NCI-H1105 treated with DMSO at 0.1 percent for 48 hours (cell line): Measurements from ENCODE around the gene TSPAN5.

Experiments
- DNase-seq: peaks from one replicate; lab custom pipeline; 2025; lab: John Stamatoyannopoulos, UW

Gene TSPAN5

DNA sequence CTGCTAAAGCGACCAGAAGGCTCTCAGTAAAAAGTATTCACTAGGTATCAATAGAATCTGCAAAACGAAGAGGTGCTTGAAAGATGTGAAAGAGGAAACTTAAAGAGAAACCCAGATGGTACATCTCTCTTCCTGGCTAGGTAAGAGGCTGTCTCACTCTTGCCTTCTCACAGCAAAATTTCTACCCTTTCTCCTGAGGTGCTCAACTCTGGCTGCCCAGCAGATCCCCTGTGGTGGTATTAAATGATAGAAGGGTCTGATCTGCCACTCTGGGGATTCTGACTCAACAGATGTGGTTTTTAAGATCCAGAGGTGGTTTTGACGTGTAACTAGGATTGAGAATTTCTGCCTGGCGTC lies 14.9 kb upstream of the TSPAN5 start:
- no peak for DNase-seq

DNA sequence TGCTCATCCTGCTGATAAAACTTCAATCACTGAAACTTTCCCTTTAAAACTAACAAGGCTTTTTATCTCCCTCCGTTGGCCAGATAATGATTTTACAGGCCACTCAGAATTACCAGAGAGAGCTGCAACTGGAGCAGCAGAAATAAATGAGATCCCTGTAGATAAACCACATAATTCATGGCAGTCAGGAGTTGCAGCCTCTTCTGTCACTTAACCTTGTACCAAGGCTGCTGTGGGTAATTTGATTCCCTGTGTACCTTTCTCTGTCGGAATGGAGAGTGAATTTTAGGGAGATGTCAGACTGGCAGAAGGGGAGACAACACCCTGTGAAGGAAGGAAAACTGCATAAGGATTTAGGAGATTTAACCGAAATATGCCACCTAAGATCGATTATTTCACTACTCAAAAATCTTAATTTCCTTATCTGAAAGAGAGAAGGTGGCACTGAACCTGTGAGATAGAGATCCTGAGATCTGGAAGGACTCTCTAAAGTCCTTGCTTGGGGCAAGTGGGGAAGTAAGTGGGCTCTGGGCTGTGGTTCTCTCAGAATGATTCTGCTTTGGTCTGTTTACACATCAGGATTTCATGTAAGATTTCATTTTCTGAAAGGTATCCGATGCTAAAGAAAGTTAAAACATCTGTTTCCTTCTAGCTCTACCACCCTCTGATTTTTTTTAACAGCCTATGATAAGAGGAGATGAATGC lies 14.3 kb upstream of the TSPAN5 start:
- no peak for DNase-seq

DNA sequence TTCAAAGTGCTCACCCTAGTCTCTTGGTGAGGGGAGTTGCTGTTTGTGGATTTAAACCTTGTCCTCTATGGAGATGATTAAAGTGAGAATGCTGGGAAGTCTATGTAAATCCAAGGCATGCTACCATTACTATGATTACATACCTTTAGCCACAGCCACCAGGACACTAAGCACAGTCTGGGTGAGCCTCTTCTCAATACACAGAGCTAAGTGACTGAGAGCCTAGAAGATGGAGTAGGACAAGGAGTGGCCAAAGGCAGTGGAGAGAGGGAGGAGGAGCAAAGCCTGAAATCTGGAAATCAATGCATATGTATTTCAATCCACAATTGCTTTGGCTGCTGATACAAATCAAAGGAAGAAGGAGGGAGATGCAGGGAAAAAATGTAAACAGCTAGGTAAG lies 12.7 kb upstream of the TSPAN5 start:
- no peak for DNase-seq

DNA sequence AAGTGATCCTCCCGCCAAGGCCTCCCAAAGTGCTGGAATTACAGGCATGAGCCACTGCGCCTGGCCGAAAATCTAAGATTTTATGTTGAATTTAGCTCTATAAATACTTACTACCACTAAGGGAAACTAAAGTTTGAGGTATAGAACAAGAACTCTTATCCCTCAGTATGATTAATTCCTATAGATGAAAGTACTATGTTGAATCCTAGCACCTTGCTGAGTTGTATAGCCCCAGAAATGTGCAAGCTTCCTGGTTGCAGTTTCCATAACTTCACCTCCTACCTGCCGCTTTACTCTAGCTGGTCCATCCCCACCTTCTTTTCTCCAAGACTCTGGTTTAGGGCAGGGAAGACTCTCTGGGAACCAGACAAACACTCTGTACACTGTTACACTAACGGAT lies 11.8 kb upstream of the TSPAN5 start:
- no peak for DNase-seq

DNA sequence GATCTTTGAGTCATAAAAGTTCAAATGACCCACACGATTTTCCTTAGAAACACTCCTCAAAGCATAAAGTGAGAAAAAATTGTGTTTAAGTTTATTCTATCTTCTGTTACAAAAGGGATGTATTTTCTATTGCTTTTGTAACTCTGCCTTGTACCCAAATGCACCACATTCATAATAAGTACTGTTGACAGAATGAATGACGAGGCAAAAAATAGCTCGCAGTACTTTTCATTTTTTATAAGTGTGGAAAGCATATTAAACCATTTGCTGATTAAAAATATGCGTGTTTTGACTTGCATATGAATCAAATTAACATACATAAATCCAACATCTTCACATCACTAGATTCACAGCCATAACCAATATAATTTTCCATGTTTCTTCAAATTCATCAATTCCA lies 11.2 kb upstream of the TSPAN5 start:
- no peak for DNase-seq

DNA sequence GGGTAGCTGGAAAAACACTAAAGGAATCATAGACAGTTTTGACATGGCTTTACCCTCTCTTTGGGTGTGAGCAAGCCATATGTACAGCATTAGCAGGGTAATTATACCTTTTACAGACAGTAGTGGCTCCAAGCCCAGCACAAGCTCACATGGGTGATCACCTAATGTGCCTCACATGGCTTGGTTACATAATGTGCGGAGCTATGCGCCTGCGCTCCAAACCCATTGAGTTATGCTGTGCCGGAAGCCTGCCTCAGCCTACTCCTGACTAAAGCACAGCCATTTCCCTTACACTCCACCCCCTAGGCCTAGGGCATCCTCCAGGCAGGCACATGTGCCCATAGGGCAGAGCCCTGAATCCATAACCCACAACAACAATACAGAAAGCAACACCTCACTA lies 6.5 kb upstream of the TSPAN5 start:
- no peak for DNase-seq

DNA sequence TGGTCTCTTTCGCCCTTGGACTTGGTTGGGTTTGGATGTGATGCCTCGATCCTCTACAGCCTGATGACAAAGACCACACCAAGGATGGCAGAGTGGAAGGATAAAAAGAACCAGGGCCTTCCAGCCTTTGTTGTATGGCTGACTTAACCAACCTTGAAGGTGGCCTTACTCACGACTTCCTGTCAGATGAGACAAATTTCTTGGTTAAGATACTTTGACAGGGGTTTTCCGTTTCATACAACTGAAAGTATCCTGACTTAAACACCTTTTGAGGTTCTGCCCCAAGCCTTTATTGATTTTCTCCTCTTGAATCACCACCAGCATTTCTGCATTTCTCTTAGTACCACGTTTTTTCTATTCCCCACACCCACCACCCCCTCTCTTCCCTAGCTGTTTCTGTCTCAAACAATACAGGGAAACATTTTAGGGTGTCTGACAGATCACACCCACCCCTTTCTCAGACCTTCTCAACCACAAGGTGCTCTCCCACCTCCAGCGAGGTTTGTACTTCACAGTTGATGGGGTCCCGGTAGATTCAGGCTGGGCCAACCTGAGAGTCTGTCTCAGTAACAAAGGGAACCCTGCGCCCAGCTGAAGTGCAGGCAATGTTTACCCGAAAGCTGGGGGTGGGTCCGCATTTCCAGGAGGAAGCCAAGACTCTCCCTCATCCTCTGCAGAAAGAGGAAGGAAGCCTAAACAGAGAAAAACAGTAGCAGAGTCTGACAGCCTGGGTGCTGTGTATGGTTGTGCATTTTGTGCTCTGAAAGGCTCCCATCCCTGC lies 5.0 kb upstream of the TSPAN5 start:
- no peak for DNase-seq

DNA sequence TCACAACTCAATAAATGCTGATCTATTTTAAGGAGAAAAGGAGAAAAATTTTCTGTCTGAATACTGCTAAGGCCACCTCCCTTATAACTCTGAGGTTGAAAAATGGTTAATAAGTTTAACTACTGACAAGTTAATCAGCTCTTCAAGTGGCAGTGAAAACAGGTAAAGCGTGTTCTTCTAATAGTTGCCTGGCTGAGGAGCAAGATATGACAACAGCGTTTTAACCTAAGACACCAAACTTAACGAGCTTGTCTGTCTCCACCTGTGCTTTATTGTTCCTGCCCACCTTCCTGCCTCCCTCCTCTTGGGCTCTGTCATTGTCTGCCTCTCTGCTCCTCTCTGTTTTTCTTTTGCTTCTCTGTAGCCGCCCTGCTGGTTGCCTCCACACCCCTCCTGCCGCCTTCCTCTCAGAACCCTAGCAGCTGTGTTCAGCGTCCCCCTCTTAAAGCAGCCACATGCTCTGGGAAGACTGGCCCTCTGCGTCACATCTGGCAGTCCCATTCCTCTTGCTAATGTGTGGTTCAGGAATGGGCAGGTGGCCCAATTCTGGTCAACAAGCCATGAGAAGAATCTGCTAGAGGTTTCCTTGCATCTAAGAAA lies 4.3 kb upstream of the TSPAN5 start:
- peak; percentile 3 for DNase-seq

DNA sequence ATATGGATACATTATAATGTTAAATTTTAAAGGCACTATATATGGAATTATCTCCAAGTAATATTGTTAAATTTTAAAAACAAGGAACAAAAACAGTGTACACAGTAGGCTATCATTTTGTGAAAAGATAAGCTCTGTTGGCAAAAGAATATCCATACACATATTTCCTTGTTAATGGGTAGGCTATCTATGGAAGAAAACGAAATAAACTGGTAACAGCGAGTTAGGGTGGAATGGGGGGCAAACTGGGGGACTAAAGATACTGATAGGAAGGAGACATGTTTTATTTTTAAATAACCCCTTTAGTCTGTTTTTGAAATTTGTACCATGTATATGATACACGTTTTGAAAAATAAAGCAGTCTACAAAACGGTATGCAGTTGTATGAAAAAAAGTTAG lies 3.6 kb upstream of the TSPAN5 start:
- no peak for DNase-seq

DNA sequence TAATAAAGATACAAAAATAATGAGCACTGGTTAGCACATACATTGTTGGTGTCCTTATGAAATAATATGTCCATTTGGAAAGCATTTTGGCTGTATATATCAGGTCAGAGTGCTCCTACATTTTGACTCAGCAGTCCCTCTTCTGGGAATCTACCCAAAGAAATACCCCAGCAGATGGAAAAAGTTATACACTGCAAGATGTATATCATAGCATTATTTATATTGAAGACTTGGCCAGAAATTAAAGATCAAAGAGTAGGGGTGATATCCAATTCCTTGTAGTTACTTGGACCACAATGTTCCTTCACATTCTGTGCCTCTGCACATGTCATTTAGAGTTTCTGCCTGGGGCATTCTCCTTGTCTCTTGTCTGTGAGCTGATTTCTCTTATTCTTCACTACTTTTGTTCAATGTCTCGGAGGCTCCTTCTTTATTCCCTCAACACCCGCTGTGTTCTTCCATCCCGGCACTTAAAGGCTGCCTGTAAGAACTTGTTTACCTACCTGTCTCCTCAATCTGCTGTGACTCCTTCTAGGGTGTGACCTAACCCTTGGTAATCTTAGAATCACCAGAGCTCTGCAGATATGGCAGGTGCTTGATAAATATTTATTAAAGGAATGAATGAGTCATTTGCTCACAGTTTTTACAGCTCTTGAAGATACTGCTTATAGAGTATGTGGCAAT lies 3.1 kb upstream of the TSPAN5 start:
- DNase-seq = no peak

DNA sequence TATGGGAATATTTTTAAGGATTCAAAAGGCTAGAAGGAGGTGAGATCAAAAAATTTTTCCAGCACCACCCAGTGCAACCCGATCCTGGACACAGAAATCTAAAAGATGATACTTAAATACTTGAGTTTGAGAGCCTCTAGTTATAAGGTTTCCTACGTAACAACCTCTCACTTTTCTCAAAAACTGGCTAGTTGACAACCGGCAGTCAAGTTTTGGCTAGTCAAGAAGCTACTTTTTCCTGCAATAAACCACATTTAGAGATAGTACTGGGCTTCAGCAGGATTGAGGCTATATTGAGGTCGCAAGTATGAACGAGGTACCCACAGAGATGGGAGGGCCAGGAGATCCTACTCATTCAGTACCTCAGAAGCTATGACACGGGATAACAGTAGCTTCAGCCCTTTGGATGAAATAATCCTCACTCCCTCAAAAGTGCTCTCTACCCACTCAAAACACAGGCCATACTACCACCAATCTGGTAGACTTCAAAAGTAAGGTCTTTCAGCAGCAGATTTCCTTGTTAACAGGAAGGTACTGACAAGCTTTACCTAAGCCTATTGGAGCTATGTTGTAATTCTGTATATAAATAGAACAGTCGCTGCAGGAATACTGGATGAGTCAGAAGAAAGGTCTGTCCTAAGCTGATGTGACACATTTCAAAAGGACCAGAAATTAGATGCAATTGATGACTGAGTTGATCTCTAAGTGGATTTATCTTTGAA lies 1.5 kb upstream of the TSPAN5 start:
- DNase-seq = no peak

DNA sequence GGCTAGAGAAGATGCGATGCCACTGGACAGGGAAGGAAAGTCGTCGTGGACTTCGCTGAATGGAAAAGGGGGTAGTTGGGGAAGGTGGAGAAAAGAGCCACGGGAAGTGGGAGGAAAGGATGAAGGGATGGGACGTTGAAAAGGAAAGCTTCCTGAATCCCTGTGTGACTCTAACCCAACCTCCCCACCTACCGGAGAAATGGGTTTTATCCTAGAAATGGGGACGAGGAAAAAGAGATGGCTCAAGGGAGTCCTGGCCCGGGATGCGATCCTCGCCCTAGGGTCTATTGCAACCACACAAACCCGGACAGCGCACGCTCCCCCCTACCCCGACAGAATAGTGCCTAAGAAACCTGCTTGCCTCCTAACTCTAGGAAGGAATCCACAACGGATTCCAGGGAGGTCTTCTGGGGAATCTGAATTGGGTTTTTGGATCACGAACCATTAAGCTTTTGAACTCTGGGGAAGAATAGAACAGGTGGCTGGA lies 738 bp upstream of the TSPAN5 start:
- DNase-seq = no peak

DNA sequence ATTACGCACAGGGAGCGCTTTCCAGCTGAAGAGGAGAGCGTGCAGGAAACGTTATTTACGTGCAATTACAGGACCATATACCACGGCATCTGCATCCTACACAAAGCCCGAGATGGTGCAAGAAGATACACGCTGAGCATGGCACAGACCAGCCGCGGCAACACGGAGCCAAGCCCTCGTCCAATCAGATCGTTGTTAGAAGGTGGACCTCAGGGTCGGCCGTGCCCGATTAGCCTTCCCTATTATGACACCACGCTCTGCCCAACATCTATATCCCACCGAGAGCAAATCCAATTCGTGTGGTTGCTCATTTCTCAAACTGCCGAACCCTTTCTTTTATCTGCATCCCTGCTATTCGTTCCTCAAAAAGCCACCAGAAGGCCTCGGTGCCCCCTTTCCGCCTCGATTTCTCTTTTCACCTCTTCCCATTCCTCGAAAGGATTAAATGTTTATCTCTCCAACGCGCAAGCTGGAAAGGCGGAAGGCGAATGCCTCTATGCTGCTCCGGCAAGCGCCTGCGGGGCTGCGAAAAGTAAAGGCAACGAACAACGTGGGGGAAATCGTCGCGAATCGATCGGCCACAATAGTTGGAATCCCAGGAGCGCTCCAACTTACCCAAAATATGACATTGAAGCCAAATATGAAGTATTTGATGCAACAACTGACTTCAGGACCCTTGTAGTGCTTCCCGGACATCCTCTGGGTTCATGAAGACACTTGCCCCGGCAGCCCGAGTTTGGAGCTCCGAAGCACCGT lies 702 bp downstream of the TSPAN5 start:
- DNase-seq = peak; percentile 28

DNA sequence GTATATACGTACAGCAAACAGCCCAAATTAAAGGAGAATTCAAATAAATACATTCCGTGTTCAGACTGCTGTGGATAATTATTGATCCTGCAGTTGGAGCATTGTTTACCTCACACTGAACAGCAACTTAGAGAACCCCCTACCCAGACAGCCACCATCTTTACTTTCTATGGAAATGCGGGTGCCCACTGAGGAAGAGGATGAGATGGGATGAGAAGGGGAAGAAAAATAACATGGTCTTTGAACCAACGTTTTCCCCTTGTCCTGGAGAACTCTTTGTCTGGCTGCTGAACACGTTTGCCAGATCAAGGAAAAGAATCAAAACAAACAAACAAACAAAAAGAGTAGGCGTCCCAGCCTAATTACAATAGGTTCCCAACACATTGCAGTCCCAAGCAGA lies 1.5 kb downstream of the TSPAN5 start:
- DNase-seq = no peak

DNA sequence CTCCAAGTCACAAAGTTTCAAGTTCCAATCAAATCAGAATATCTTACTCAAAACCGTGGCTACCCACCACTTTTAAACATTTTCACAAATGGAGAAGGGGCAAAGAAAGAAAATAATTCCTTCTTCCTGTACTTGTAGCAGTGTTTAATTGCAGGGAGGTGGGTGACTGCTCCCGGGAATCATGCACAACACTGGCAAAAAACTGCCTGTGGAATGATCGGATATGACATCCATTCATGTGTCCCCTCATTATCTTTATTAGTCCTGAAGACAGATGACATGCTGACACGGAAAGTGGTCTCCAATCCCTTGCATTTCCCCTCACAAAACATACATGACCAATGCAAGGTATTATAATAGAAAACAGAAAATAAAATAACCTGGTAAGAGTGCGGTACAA lies 2.0 kb downstream of the TSPAN5 start:
- no peak for DNase-seq

DNA sequence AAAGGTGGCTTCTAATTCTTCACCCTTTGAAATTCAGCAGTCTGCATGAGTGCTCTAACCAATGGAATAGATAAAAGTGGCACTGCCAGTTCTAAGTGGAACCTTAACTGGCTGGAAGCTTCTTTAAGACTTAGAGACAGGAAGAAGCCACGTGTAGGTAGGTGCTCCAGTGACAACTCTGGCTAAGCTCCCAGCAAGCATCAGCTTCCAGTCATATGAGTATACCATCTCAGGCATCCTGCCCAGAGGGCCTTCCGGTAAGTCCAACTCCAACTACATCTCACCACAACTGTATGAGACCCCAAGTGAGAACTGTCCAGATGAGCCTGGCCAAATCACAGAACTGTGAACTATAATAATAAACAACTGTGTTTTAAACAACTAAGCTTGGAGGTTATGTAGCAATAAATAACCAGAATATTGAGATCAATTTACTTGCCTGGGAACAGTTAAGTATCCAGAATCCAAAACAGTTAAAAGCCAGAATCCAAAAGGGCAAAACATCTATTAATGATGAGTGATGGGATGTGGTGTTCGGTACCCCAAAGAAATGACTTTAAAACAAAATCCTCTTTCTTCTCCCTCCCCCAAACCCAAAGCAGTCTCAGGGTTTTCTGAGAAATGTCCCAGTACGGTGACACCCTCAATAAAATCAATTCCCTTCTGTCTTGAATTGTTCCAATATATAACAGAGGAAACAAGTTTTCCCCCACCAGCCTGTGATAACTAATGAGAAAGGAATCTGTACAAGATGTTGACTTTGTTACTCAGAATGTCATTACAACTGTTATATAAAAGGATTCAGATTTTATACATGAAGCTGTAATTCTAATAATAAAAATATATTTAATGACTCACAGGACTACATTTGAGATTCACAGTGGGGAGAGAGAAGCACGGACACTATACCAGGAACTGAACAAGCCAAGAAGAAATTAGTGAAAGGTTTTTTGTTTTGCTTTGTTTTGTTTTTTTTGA lies 4.2 kb downstream of the TSPAN5 start:
- no peak for DNase-seq

DNA sequence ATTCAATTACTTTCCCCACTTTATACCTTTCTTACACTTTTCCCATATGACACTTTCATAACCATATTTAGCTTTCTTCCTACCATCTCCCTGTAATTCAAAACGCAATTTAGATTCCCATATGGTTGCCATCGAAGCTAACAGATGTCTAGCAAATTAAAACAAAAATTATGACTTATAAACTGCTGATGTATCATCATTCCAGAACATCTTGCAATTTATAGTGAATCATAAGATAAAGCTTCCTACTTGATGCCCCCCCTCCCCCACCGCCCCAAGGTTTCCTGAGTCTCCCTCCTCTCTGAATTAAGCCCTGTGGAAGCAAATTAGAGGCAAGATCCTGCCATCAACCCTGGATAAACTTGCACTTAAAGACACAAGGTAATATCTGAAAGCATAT lies 5.4 kb downstream of the TSPAN5 start:
- no peak for DNase-seq

DNA sequence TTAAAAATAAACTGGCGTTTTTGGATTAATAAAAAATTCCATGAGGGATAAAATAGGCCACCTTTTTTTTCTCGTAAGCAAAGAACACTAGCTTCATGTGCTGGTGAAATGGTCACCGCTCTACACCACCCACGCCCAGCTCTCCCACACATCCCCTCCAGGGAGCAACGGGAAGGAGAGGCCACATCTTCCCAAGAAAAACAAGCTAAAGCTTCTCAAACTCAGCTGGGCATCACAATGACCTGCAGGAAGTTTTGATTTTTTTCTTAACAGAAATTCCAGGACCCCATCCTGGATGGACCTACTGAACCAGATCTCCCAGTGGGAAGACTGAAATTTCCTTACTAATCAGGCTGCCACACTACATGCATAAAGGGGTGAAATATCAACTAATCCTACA lies 9.8 kb downstream of the TSPAN5 start:
- no peak for DNase-seq

DNA sequence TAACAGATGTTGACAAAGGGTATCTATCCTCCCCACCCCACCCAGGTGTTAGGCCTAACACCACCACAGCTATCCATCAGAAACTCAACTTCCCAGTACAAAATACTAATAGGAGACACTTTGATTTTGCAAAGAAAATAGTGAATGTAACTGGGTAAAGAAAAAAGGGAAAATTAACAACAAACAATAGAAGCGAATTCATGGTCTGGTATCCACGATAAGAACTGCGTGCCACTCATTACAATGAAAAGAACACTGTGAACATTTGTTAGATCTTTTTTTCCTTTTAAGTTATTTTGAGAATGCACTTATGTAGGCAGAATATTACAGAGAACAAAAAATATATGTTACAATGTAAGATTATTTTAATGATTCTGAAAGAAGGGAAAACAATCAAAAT lies 12.0 kb downstream of the TSPAN5 start:
- no peak for DNase-seq

DNA sequence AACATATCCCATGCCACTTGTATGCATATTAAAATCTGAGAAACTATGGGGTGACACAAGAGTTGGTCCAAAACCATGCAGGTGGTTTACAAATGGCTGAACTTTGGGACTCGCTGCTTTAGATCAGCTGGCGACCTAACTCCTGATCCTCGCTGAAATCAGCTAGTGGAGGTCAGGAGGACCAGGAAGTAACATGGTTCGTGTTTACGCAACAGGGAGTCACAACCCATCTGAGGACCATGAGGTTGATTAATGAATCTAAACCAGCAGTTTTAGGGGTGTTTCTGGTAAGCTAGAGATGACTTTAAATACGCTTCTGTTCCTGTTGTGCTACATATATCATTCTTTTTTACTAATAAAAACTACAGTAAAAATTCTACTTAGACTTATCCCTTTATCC lies 12.9 kb downstream of the TSPAN5 start:
- DNase-seq = no peak
